EH (cell line): ENCODE measurements around the gene PET100.

Experiments
- DNase-seq: peaks from one replicate; pipeline ENCODE4 v3.0.0-alpha.2; 2015; ENCODE audit warnings: low read depth

The PET100 gene

DNA sequence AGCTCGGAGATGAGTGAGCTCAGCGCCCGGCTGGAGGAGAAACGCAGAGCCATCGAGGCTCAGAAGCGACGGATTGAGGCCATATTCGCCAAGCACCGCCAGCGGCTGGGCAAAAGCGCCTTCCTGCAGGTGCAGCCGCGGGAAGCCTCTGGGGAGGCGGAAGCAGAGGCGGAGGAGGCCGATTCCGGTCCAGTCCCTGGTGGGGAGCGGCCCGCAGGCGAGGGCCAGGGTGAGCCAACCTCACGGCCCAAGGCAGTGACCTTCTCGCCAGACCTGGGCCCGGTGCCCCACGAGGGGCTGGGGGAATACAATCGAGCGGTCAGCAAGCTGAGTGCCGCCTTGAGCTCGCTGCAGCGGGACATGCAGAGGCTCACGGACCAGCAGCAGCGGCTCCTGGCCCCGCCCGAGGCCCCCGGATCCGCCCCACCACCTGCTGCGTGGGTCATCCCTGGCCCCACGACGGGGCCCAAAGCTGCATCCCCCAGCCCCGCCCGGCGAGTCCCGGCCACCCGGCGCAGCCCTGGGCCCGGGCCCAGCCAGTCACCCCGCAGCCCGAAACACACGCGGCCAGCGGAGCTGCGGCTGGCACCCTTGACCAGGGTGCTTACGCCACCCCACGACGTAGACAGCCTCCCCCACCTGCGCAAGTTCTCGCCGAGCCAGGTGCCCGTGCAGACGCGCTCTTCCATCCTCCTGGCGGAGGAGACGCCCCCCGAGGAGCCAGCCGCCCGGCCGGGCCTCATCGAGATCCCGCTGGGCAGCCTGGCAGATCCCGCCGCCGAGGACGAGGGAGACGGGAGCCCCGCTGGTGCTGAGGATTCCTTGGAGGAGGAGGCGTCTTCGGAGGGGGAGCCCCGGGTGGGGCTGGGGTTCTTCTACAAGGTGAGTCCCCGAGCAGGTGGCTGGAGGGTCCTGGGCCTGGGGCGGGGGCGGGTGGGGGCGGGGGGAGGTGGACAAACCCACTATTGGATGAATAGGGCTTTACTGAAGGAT, 17.0 kb upstream of the PET100 start:
- no peak for DNase-seq

DNA sequence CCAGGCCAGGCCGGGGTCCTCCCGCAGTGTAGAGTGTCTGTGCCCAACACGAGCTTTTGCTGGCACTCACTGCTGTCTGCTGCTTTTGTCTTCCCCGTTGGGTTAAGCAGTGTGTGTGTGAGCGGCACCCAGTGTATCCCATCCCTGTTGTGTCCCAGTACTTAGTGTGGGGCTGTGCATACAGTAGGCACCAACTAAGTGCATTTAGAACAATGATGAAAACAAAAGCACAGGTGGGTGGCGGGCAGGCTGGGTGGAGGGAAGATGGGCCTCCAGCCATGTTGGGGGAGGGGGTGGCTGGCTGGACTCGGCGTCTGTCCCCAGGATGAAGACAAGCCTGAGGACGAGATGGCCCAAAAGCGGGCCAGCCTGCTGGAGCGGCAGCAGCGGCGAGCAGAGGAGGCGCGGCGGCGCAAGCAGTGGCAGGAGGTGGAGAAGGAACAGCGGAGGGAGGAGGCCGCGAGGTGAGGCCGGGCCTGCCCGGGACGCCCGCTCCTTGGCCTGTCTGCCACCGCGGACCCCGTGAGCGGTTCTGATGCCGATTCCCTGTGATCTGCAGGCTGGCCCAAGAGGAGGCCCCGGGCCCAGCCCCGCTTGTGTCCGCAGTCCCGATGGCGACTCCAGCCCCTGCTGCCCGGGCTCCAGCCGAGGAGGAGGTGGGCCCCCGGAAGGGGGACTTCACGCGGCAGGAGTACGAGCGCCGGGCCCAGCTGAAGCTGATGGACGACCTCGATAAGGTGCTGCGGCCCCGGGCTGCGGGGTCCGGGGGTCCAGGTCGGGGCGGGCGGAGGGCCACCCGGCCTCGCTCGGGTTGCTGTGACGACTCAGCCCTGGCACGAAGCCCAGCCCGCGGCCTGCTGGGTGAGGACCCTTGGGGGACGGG, 14.5 kb upstream of the PET100 start:
- no peak for DNase-seq

DNA sequence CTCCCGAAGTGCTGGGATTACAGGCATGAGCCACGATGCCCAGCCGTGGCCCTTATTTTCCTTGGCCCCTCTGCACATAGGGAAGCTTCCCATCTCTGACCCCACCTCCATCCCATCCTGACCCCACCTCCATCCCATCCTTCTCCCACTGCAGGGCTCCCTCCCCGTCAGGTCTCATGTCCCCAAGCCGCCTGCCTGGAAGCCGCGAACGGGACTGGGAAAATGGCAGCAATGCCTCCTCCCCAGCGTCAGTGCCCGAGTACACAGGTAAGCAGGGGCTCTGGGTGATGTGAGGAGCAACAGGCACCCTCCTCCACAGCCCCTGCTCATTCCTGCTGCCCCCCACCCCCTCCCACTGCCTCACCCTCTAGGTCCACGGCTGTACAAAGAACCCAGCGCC, 12.4 kb upstream of the PET100 start:
- no peak for DNase-seq

DNA sequence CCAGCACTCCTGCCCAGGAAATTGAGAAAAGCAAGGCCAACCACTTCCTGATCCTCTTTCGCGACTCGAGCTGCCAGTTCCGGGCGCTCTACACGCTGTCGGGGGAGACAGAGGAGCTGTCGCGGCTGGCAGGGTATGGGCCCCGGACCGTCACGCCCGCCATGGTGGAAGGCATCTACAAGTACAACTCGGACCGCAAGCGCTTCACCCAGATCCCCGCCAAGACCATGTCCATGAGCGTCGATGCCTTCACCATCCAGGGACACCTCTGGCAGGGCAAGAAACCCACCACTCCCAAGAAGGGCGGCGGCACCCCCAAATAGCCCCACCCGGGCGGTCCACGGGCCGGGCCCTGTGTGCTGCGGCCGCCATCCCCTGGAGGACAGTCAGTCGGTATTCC, 11.9 kb upstream of the PET100 start:
- DNase-seq = no peak

DNA sequence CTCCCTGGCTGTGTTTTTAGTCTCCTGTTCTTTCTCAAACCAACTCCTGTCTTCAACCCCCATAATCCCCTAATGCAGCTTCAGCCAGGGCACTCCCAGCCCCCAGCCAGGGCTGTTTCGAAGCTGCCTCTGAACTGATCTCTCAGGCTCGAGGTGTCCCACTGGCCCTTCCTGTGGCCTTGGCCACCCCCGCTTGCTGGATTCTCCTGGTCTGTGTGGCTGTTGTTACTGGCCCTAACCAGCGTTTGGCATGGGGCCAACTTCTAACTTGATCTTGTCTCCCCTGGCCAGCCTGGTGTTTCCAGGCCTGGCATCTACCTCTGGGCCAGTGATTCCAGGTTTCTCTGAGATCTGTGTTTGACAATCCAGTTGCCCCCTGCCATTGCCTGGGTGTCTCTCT, 11.2 kb upstream of the PET100 start:
- DNase-seq = no peak

DNA sequence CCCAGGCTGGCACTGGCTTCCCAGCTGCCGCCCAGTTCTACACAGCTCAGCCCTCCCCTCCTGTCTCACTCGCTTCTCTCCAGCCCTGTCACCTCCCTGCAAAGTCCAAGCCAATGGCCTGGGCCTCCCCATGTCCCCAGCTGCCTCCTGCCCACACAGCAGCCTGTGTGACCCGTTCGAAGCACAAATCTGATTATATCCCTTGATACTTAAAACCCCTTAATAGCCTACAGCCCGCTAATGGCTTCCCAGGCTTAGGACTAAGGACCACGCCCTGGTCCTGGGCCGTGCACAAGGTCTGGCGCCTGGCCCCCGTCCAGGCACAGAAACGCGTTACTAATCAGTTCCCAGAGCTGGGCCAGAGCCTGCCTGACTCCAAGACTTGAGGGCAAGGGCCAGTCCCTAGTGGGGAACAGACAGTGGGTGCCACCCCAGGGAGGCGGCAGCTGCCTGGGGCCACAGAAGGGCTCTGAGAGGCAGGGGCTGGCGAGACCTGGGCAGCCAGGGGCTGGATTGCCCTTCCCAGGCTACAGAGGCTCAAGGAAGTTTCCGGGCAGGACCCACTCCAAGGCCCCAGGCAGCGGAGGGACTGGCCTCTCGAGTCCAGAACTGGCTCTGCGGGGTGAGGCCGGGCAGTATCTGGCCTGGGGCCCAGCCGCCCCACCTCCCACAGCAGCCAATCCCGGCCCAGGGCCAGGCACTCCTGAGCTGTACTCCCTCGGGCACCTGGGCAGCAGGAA, 10.7 kb upstream of the PET100 start:
- DNase-seq = no peak

DNA sequence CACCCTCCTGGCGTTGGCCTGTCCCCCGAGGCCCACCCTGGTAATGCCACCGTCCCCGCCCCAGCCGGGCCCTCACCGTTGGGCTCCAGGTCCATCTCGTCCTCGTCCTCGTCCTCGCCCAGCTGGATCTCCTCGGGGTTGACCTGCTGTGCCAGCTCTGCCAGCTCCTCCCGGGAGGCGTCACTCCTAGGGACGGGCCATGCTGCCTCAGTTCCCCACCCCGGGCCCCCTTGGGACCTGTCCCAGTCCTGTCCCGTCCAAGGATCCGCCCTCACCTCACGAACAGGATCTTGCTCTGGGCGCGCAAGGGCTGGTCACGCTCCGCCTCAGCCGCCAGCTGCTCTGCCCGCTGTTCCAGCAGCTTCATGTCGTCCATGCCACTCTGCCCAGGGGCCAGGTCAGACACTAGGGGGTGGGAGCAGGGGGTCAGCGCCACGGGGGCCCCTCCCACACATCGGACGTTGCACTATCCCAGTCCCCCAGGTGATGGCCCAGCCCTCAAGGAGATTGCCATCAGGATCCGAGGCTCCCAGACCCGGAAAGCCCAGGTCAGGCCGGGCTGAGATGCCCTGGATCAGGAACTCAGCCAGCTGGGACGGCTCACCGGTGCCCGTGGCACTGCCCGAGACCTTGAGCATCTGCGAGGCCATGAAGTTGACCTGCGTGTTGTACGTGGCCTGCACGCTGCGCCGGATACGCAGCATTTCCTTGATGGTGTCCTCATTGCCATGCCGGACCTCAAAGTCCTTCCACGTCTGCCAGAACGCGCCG, 9.7 kb upstream of the PET100 start:
- no peak for DNase-seq

DNA sequence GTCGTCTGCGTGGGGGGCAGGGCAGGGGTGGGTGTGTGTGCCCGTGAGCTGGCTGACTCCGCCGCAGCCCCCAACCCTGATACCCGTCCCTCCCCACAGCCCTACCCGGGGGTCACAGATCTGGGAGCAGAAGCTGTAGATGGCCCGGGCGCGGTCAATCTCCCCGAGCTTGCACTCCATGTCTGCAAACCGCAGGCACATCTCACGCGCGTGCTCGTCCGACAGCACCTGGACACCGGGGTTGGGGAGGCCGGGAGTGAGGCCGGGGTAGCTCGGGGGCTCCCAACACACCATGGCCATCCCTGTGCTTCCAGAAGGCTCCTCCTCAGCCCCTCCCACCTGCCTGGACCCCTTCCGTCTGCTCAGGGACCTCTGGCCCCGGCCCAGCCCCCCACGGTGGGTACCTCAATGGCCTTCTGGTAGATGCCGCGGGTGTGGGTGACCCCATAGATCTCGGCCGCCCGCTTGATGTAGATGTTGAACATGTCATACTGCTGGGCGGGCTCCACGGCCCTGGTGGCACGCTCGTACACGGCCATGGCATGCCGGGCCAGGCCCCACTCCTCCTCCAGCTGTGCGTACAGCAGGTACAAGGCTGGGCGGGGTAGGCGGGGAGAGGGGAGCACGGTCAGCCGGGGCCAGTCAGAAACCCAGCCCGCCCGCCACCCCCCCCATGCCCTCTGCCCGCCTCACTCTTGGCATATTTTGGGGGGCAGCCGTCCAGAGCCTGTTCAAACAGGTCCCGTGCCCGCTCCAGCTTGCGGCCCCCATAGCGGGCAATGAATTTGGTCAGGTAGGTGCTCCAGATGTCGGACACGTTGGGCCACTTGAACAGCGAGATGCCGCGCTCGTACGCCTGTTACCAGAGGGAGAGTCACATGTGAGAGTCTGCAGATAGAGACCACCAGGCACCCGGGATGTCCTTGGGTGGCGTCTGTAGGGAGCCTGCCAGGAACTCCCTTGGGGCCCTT, 8.9 kb upstream of the PET100 start:
- DNase-seq = no peak

DNA sequence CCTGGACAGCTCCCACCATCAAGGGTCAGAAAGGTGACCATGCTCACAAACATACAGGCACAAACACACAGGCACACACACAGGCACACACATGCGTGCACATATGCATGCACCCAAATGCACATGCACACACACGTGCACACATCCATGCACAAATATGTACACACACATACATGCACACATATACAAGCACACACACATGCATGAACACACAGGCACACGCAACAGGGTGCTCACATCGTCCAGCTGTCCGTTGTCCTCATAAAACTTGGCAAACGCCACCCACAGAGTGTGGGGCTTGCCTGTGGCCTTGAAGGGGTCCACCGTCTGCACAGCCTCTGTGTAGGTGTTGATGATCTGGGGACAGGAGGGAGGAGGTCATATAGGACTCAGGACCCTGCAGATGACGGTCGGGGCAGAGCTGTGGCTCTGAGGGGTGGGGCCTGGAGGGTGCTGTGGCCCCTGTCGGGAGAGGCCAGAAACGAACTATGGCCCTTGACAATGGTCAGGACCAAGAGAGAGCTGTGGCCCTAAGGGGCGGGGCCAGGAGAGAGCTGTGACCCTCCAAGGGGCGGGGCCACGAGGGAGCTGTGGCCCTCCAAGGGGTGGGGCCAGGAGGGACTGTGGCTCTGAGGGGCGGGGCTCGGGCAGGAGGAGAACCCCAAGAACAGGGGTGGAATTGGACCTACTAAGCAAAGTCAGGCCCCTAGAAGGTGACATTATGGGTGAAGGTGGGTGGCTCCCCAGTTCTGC, 6.5 kb upstream of the PET100 start:
- DNase-seq = no peak

DNA sequence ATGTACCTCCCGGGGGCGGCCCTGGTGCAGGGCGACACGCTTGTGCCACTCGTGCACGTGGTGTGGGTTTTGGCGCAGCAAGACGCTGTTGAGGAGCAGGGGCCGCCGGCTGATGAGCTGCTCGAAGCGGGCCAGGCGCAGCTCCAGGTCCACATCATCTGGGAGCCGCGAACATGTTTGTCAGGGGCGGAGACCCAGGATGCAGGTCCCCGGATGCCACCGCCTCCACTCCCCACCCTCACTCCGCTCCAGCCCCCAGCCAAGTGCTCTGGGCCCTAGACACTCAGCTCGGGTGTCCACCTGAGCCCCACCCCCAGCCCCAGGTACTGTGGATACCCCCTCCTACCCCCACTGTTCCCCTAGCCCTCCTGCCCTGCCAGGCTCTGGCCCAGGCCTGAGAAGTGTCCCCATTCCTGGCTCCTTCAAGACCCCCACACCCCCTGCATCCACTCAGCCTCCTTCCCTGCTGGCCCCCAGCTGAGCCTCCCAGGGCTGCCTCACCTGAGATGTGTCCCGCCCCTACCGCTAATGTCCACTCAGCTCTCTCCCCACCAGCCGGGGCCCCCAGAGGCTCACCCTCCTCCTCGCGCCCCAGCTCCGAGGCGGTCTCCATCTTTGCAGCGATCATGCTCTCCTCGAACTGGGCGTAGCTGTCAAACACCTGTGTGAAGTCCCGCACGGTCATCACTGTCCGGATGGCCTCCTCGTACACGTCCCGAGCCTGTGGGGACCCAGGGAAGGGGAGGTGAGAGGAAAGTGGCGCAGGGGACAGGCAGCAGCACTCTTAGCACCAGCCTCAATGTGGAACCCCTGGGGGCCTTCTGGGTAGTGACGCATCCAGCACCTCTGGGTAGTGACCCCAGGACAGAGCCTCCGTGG, 5.6 kb upstream of the PET100 start:
- no peak for DNase-seq

DNA sequence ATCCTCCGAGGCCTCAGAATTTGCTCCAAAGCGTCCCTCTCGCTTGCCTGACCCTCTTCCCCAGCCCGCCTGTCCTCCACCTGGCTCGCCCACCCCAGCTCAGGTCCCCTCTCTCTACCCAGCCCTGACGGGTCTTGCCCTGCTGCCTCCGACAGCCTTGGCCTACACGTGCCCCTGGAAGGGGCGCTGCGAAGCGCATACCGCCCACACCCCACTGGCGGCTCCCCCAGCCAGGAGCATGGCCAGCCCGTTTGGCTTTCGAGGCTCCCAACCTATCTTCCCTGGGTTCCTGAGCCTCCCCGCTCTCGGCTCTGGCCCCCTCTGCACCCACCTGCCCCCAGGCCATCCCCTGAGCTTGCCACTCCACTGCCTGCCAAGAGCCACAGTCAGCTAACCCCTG, 4.8 kb upstream of the PET100 start:
- no peak for DNase-seq

DNA sequence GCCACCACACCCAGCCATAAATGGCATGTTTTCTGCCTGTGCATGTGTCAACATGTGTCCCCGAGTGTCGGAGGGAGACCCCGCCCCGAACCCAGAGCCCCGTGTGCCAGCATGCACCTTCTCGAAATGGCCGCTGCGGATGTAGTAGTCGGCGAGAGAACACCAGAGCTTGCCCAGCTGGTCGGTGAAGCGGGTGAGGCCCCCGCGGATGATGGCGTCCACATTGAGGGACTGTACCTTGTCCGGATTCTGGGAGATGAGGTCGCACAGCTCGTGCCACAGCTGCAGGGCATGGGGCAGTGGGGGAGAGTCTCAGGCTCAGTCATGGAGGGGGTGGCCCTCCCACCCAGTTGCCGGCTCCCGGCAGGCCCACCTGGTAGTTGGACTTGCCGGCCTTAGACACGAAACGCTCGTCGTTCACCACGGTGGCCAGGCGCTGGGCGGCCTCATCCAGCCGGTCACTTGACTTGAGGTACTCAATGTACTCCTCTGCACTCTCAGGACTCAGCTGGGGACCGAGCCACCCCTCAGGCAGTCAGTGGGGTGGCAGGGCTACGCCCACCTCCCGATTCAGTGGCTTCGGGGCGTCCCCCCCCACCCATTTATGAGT, 3.7 kb upstream of the PET100 start:
- no peak for DNase-seq

DNA sequence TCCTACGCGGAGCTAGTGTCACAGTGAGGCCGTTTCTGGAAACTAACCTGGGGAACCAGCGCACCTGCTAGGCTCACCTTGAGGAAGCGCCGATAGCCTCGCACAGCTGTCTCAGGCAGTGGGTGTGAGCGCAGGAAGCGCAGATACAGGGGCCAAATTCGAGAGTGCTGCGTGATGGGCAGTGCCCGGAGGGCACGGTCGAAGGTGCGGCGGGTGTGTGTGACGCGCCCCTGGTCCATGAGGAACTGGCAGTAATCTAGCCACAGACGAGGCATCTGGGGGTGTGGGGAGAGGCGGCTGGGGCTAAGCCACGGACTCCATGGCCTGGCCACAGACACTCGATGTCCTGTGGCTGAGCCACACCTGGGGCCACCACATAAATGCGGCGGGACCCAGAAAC, 2.4 kb upstream of the PET100 start:
- DNase-seq = no peak

DNA sequence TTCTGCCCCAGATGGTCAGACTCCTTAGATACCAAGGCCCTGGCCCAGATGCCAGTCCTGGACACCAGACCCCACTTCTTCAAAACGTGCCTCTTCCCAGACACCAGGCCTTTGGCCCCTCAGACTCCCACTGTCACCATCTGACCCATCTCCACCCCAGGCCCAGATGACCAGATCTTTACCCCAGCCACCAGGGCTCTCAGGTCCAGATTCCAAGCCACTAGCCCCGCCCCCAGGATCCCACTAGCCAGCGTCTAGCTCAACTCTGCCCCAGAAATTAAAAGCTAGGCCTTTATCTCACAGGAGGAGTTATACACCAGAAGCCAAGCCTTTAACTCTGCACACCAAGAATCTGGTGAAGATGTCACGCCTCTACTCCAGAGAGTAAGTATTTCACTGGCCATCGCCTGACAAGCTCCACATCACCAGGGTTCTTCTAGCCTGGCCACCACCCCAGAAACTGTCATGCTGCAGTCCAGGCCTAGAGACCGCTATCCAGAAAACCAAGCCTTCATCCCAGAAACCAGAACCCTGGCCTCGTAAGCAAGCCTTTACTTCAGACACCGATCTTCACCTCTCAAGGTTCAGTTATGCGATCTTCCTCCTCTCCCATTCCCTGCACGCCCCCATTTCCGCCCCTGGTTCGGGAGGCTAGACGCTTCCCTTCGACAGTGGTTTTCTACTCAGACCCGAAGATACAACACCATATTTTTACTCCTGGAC, 843 bp upstream of the PET100 start:
- DNase-seq = peak; percentile 3

DNA sequence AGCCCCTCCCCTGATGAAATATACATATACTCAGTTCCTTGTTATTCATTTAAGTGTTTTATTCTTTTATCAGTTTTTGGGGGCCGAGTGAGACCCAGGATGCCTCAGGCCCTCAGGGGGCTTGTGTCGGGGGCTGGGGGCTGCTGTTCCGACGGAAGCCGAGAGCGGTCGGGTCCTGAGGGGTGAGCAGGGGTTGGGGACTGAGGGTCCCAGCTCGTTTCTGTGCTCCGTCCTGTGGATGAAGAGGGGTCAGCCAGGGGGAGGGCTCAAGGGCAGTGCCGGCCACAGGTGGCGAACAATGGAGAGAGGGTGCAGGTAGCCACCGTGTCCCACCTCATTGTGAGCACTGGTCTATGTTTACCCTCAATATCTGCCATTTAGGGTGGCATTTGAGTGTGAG, 2.0 kb downstream of the PET100 start:
- DNase-seq = no peak

DNA sequence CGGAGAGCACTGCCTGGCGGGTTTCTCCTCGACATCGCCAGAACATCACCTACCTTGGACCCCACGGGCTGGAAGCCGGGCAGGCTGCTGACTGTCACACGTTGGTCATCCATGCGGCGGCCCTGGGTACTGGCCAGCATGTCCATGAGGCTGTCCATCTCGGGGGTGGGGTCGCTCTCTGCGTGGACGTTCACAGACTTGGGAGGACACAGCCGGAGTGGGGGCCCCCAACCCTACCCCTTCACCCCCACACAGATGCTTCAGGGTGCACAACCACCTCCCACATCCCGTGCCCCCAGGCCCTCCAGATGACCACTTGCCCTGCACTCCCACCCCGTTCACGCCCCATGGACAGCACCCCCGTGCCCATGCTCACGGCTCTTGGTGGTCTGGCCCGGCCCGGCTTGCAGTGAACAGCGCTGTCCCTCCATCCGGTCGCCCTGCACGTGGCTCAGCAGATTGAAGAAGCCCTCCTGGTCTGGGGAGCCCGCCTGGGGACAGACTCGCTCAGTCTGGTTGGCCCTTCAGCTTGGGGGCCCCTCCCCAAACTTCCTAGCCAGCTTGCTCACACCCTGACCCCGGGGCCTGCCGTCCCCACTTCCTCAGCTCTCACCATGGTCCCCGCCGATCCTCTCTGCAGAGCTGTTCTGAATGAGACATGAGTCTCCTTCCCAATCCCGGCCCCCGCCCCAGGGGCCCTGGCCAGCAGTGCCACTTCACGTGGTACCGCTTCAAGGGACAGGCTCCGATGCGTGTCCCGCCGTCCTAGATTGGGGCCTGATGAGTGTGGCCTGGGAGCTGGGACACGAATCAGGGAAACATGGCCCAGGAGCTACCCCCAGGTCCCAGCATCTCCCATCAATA, 3.0 kb downstream of the PET100 start:
- no peak for DNase-seq
